K562 (cell line): ENCODE data around the gene WDR86. TPM values are rescaled to one million over a fixed set of nuclear protein-coding genes. Genes with fewer than 3 reads are reported as not detected.

ENCODE experiments used
- ATAC-seq: fragments of 200-7000 bp; cut with Tn5 transposase; 3 replicates; pipeline ENCODE4 v1.9.1; 2020; ENCODE audit warnings: moderate library complexity
- BruUV-seq: library from RNA; stranded (reverse); fragments of 400-500 nt; replicated peaks from 2 replicates; lab custom pipeline; 2021; lab: Mats Ljungman, UMichigan
- CTCF ChIA-PET: fragments of 300-600 bp; formaldehyde crosslinking; extraction: SDS; loops from one replicate; lab custom pipeline; 2021; ENCODE audit warnings: low intra/inter-chr PET ratio; lab: Yijun Ruan, JAX
- POLR2A ChIA-PET: fragments of 300-600, 350-650 bp; sonication (Branson Sonifier 250); formaldehyde crosslinking; extraction: SDS; loops from one replicate; lab custom pipeline; 2021; ENCODE audit warnings: antibody characterized with exemption, inconsistent platforms; lab: Yijun Ruan, JAX
- DNase-seq, 4 experiments: peaks; one replicate each; pipeline versions ENCODE4 v3.0.0 to v3.0.0-alpha.2; 2011 to 2018; ENCODE audit warnings: low spot score in 3 of 4, mixed read lengths in 3 of 4; ENCODE audit errors: extremely low read depth in 1 of 4
- FAIRE-seq: peaks from 2 replicates; lab custom pipeline; 2011; peaks lifted over from hg19 to GRCh38; lab: Jason Lieb, UNC
- H2AFZ ChIP-seq: 2 replicates; pipeline ENCODE4 v1.6.0; 2011; ENCODE audit warnings: low read depth, low read length, control low read depth, inconsistent platforms
- H3K27ac ChIP-seq: fragments of 200-600 bp; 3 replicates; pipeline ENCODE4 v1.8.0; 2011; ENCODE audit warnings: low read depth, mild to moderate bottlenecking, control low read depth, inconsistent platforms, low read length, moderate library complexity, mixed read lengths; ENCODE audit errors: extremely low read depth
- H3K27me3 ChIP-seq, 2 experiments: fragments of 300-600 bp in 1 of 2; 2 replicates in 1 of 2; 3 replicates in 1 of 2; pipeline versions ENCODE4 v1.6.0 to v1.8.0; 2011; ENCODE audit warnings: inconsistent platforms in 2 of 2, low read length in 2 of 2, mild to moderate bottlenecking in 1 of 2, mixed read lengths in 1 of 2, moderate library complexity in 1 of 2; ENCODE audit not compliant: control insufficient read depth in 2 of 2, insufficient read depth in 2 of 2
- H3K36me3 ChIP-seq: fragments of 300-600 bp; 3 replicates; pipeline ENCODE4 v1.8.0; 2011; ENCODE audit warnings: mild to moderate bottlenecking, low read length, inconsistent platforms; ENCODE audit not compliant: control insufficient read depth, insufficient read depth
- H3K4me1 ChIP-seq, 2 experiments: fragments of 200-600 bp in 1 of 2; replicated peaks in 1 of 2; 2 replicates in 1 of 2; 3 replicates in 1 of 2; pipeline versions ENCODE4 v1.5.1 to v1.8.0; 2011; ENCODE audit warnings: inconsistent platforms in 2 of 2, low read length in 2 of 2, mild to moderate bottlenecking in 1 of 2, mixed read lengths in 1 of 2, moderate library complexity in 1 of 2; ENCODE audit not compliant: control insufficient read depth in 2 of 2, insufficient read depth in 2 of 2
- H3K4me2 ChIP-seq: 2 replicates; pipeline ENCODE4 v1.6.1; 2011; ENCODE audit warnings: low read length, control low read depth, inconsistent platforms, mixed read lengths; ENCODE audit not compliant: insufficient read depth
- H3K4me3 ChIP-seq: fragments of 200-600 bp; sonication (generic), shearing (Covaris generic); 2 replicates; pipeline ENCODE4 v1.5.1; 2016; ENCODE audit warnings: control low read depth, inconsistent platforms
- H3K79me2 ChIP-seq: fragments of 200-600 bp; 3 replicates; pipeline ENCODE4 v1.8.0; 2011; ENCODE audit warnings: low read length, inconsistent platforms; ENCODE audit not compliant: control insufficient read depth, insufficient read depth
- H3K9ac ChIP-seq, 2 experiments: 2 replicates each; pipeline versions ENCODE4 v1.6.0 to v1.6.1; 2011; ENCODE audit warnings: low read depth in 2 of 2, low read length in 2 of 2, control low read depth in 1 of 2, inconsistent platforms in 1 of 2, mild to moderate bottlenecking in 1 of 2, mixed read lengths in 1 of 2; ENCODE audit not compliant: insufficient read depth in 1 of 2
- H3K9me1 ChIP-seq: one replicate; pipeline ENCODE4 v1.6.0; 2011; ENCODE audit warnings: inconsistent platforms, mild to moderate bottlenecking, low read length, moderate library complexity; ENCODE audit not compliant: control insufficient read depth, insufficient read depth
- H3K9me3 ChIP-seq: replicated peaks from 2 replicates; pipeline ENCODE4 v1.5.1; 2011; ENCODE audit warnings: low read depth, low read length, inconsistent platforms; ENCODE audit not compliant: control insufficient read depth, insufficient read depth
- H4K20me1 ChIP-seq: replicated peaks from 2 replicates; pipeline ENCODE4 v1.6.1; 2011; ENCODE audit warnings: low read length, inconsistent platforms, mixed read lengths; ENCODE audit not compliant: control insufficient read depth, insufficient read depth
- CSDE1 ChIP-seq, 2 experiments: fragments of 450-650 bp; IDR thresholded peaks; 2 replicates each; pipeline ENCODE4 v1.6.1; 2016; ENCODE audit warnings: mild to moderate bottlenecking in 1 of 2
- FOSL1 ChIP-seq: fragments of 200-800 bp; sonication (Bioruptor generic); conservative IDR thresholded peaks from 2 replicates; pipeline ENCODE4 v1.6.1; 2016; ENCODE audit warnings: missing genetic modification characterization, missing compliant biosample characterization
- GABPB1 ChIP-seq: sonication (generic); formaldehyde crosslinking; IDR thresholded peaks from 2 replicates; pipeline ENCODE4 v1.8.0; 2022; ENCODE audit warnings: mild to moderate bottlenecking, missing genetic modification reagents
- L3MBTL2 ChIP-seq: fragments of 450-650 bp; IDR thresholded peaks from 2 replicates; pipeline ENCODE4 v1.6.1; 2016; ENCODE audit warnings: mild to moderate bottlenecking, moderate library complexity
- MAZ ChIP-seq, 2 experiments: fragments of 450-650 bp in 1 of 2; sonication (generic) in 1 of 2; formaldehyde crosslinking; IDR thresholded peaks in 1 of 2; conservative IDR thresholded peaks in 1 of 2; 2 replicates each; pipeline versions ENCODE4 v1.4.0 to v1.5.0; 2020; ENCODE audit warnings: mild to moderate bottlenecking in 1 of 2, missing genetic modification reagents in 1 of 2
- MTA1 ChIP-seq: fragments of 450-650 bp; IDR thresholded peaks from 2 replicates; pipeline ENCODE4 v1.6.1; 2017; ENCODE audit warnings: borderline replicate concordance
- PHF20 ChIP-seq: fragments of 450-650 bp; IDR thresholded peaks from 2 replicates; pipeline ENCODE4 v1.6.1; 2018; ENCODE audit not compliant: partially characterized antibody
- PKNOX1 ChIP-seq: fragments of 450-650 bp; IDR thresholded peaks from 2 replicates; pipeline ENCODE4 v1.6.1; 2016
- SPI1 ChIP-seq: IDR thresholded peaks from 2 replicates; pipeline ENCODE4 v1.6.1; 2011; ENCODE audit warnings: low read depth, low read length, control low read depth, borderline replicate concordance
- SREBF1 ChIP-seq: fragments of 150-350 bp; IDR thresholded peaks from 2 replicates; pipeline ENCODE4 v1.6.1; 2014; ENCODE audit warnings: antibody characterized with exemption, low read depth, low read length, borderline replicate concordance
- THAP12 ChIP-seq: fragments of 250-450 bp; sonication (Bioruptor Pico); IDR thresholded peaks from 2 replicates; pipeline ENCODE4 v1.9.0; 2021; ENCODE audit warnings: mild to moderate bottlenecking, inconsistent platforms
- USF1 ChIP-seq: sonication (generic); formaldehyde crosslinking; IDR thresholded peaks from 2 replicates; pipeline ENCODE4 v1.9.0; 2022; ENCODE audit warnings: mild to moderate bottlenecking, missing genetic modification reagents
- WGBS: fragments of 100-300 bp; shearing (Covaris generic); methylation state at CpG from one replicate; pipeline ENCODE4 v1.1.6; 2016; ENCODE audit warnings: low coverage, mixed read lengths; ENCODE audit not compliant: insufficient coverage; ENCODE audit errors: missing lambda C conversion rate; 5-methylcytosine and 5-hydroxymethylcytosine counted together
- in situ Hi-C: fragments of 300-500 bp; cut with MboI; formaldehyde crosslinking; loops from 4 replicates; pipeline ENCODE4 v1.15.0; 2018; ENCODE audit warnings: inconsistent platforms, mixed read lengths
- intact Hi-C: fragments of 100-400 bp; cut with micrococcal nuclease; formaldehyde crosslinking; loops from 2 replicates; pipeline ENCODE4 v1.14.2; 2022
- polyA plus RNA-seq, 8 experiments: library from polyadenylated mRNA; depleted of rRNA in 4 of 8; stranded (reverse) in 5 of 8; unstranded in 3 of 8; fragments of >200 nt; fragmentation: Nextera tagmentation in 2 of 8; fragmentation: Illumina TruSeq in 1 of 8; extraction: Ambion mirVana in 2 of 8; extraction: Trizol in 1 of 8; gene quantifications; 2 replicates each; pipeline versions ENCODE4 v1.2.1 to v1.2.3, GENCODE V29; 2011 to 2014; ENCODE audit warnings: inconsistent platforms in 1 of 8, missing spikeins in 1 of 8
- total RNA-seq, 7 experiments: library from RNA; depleted of rRNA in 6 of 7; stranded (reverse); fragments of >200 nt in 6 of 7; fragmentation: Illumina TruSeq in 2 of 7; extraction: Trizol in 2 of 7; gene quantifications; 2 replicates each; pipeline versions ENCODE4 v1.2.1 to v1.2.3, GENCODE V29; 2011 to 2021; ENCODE audit warnings: low replicate concordance in 1 of 7

The WDR86 gene
- total and polyA plus RNA-seq, 9 of the 15 experiments (the other 6 are each of a cell fraction or from before 2014, with no cell fraction given), result 0.24 TPM; not detected in 8

GRCh38 chr7:151394076-151395035 is 15.5 kb downstream of the WDR86 start (continued):
- no peak for TF ChIP-seq THAP12
- TF ChIP-seq, all 486 proteins: peak for 6

- FAIRE-seq, result peak; percentile 73
- no peaks in the 10 kb centered on the region for H3K36me3 ChIP-seq
- intact Hi-C loops, result loop anchor here (10.0 kb wide), 1 partner anchor 51 kb away; the partner anchor contains the start of gene CRYGN
- WGBS, result 49% methylated on average over 29 of the region's 31 CpGs
- no peak overlapping the region; the same call in 1 of the 2 replicates for H3K4me2 ChIP-seq
- DNase-seq, result peak in 3 of 4 experiments; percentile 55 to 58 (median 55)
- H3K79me2 ChIP-seq, result no peaks in the 10 kb centered on the region
- H3K27ac ChIP-seq, result no peak overlapping the region
- 0 out of 2 replicates have a peak, but pooled peaks cover 5% of the 10 kb centered on the region for H4K20me1 ChIP-seq
- peak overlapping the region; percentile 65; the same call in 1 of the 2 replicates for H2AFZ ChIP-seq
- ChIA-PET POLR2A (interaction anchor here (0.5 to 2.3 kb wide), 4 partner anchors 9 to 350 kb away, joined by 3 to 7 read pairs (median 4); no protein-coding TSS in a partner anchor), CTCF (no interaction called here)
- no peak for ATAC-seq
- peaks cover 4% of the 10 kb centered on the region for H3K9me1 ChIP-seq
- no peak overlapping the region for H3K4me3 ChIP-seq
- H3K4me1 ChIP-seq, result peaks cover 43 to 73% of the 10 kb centered on the region in 2 experiments
- peaks cover 5% of the 10 kb centered on the region for H3K9me3 ChIP-seq
- H3K27me3 ChIP-seq, result peaks cover 2 to 35% of the 10 kb centered on the region in 2 experiments; a peak in 4 of 5 replicates
- peak overlapping the region in 1 of 2 experiments; percentile 6; a peak in 2 of 4 replicates for H3K9ac ChIP-seq
- in situ Hi-C loops, result no loop called here
- no TSS peak for BruUV-seq
- peak; percentile 52; the same call in 1 of the 2 replicates for TF ChIP-seq MTA1
- no peak for TF ChIP-seq SREBF1
- TF ChIP-seq CSDE1 (IDR thresholded peaks at IDR 0.05), result no peak
- 0 out of 2 replicates have a peak, but pooled peaks have one; percentile 24 for TF ChIP-seq GABPB1 (CRISPR knock-in tag)
- peak; percentile 52 for TF ChIP-seq PKNOX1
- peak; percentile 48 for TF ChIP-seq L3MBTL2
- TF ChIP-seq USF1 (CRISPR knock-in tag), result peak; percentile 2; the same call in 1 of the 2 replicates
- TF ChIP-seq SPI1, result peak; percentile 73
- TF ChIP-seq FOSL1 (tag), result peak; percentile 82
- TF ChIP-seq MAZ (CRISPR knock-in tag; conservative IDR thresholded peaks at IDR 0.05 in 1 of 2, IDR thresholded peaks at IDR 0.05 in 1 of 2), result 0 out of 4 replicates have a peak, but pooled peaks of 1 of the 2 experiments have one; percentile 30
- peak; percentile 63 for TF ChIP-seq PHF20
These were observed 16.5 kb downstream of the WDR86 start for GRCh38 chr7:151393031-151393977.
